Astrocyte (in vitro differentiated cells and primary cell): Measurements from ENCODE around the gene ATP8A1. TPM values are rescaled to one million over a fixed set of nuclear protein-coding genes. Genes with fewer than 3 reads are reported as not detected.

ENCODE experiments used
- DNase-seq: peaks from one replicate; pipeline ENCODE4 v3.0.0-alpha.2; 2010; ENCODE audit warnings: low read depth
- FAIRE-seq: peaks from 2 replicates; lab custom pipeline; 2011; peaks lifted over from hg19 to GRCh38; lab: Jason Lieb, UNC
- H2AFZ ChIP-seq: 2 replicates; pipeline ENCODE4 v1.6.0; 2012; ENCODE audit warnings: low read depth, low read length, inconsistent platforms
- H3K27ac ChIP-seq: 2 replicates; pipeline ENCODE4 v1.5.1; 2011; ENCODE audit warnings: low read depth, low read length, inconsistent platforms
- H3K27me3 ChIP-seq: 2 replicates; pipeline ENCODE4 v1.6.0; 2011; ENCODE audit warnings: low read length, inconsistent platforms; ENCODE audit not compliant: insufficient read depth
- H3K36me3 ChIP-seq: 2 replicates; pipeline ENCODE4 v1.5.1; 2011; ENCODE audit warnings: low read length, inconsistent platforms; ENCODE audit not compliant: insufficient read depth
- H3K4me1 ChIP-seq: 2 replicates; pipeline ENCODE4 v1.5.1; 2011; ENCODE audit warnings: low read length, inconsistent platforms; ENCODE audit not compliant: insufficient read depth
- H3K4me2 ChIP-seq: 2 replicates; pipeline ENCODE4 v1.6.0; 2012; ENCODE audit warnings: low read length, inconsistent platforms
- H3K4me3 ChIP-seq: 2 replicates; pipeline ENCODE4 v1.5.1; 2011; ENCODE audit warnings: low read depth, mild to moderate bottlenecking, low read length, inconsistent platforms; ENCODE audit not compliant: insufficient read depth
- H3K79me2 ChIP-seq: 2 replicates; pipeline ENCODE4 v1.6.0; 2012; ENCODE audit warnings: mild to moderate bottlenecking, low read length, inconsistent platforms; ENCODE audit not compliant: insufficient read depth
- H3K9ac ChIP-seq: 2 replicates; pipeline ENCODE4 v1.6.0; 2012; ENCODE audit warnings: mild to moderate bottlenecking, low read length, inconsistent platforms
- H3K9me3 ChIP-seq: 2 replicates; pipeline ENCODE4 v1.5.1; 2012; ENCODE audit warnings: low read depth, mild to moderate bottlenecking, low read length, inconsistent platforms; ENCODE audit not compliant: insufficient read depth
- H4K20me1 ChIP-seq: 2 replicates; pipeline ENCODE4 v1.6.0; 2012; ENCODE audit warnings: low read length, inconsistent platforms; ENCODE audit not compliant: insufficient read depth
- H3K27ac Mint-ChIP-seq: one replicate; pipeline ENCODE4 v1.8.0; 2021; ENCODE audit warnings: mild to moderate bottlenecking, mixed read lengths; ENCODE audit not compliant: unreplicated experiment
- H3K27me3 Mint-ChIP-seq: one replicate; pipeline ENCODE4 v1.8.0; 2021; ENCODE audit warnings: low read depth, mixed read lengths; ENCODE audit not compliant: unreplicated experiment
- H3K36me3 Mint-ChIP-seq: one replicate; pipeline ENCODE4 v1.8.0; 2021; ENCODE audit warnings: low read depth, mixed read lengths; ENCODE audit not compliant: unreplicated experiment
- H3K4me1 Mint-ChIP-seq: one replicate; pipeline ENCODE4 v1.8.0; 2021; ENCODE audit warnings: low read depth, mixed read lengths; ENCODE audit not compliant: unreplicated experiment
- H3K4me3 Mint-ChIP-seq: one replicate; pipeline ENCODE4 v1.8.0; 2021; ENCODE audit warnings: mild to moderate bottlenecking, moderate library complexity, mixed read lengths; ENCODE audit not compliant: unreplicated experiment
- H3K9me3 Mint-ChIP-seq: one replicate; pipeline ENCODE4 v1.8.0; 2021; ENCODE audit warnings: mild to moderate bottlenecking, mixed read lengths; ENCODE audit not compliant: unreplicated experiment
- EZH2 ChIP-seq: IDR thresholded peaks from 2 replicates; pipeline ENCODE4 v1.6.1; 2012; ENCODE audit warnings: mild to moderate bottlenecking, low read length, inconsistent platforms; ENCODE audit not compliant: insufficient read depth
- total RNA-seq: library from RNA; stranded (reverse); gene quantifications from 2 replicates; pipeline ENCODE4 v1.2.1, GENCODE V29; 2021
- TF ChIP-seq, protein P1 (sequence below): IDR thresholded peaks from 2 replicates; pipeline ENCODE4 v1.5.1; 2011; ENCODE audit warnings: low read depth, mild to moderate bottlenecking, inconsistent platforms, low read length, moderate library complexity; ENCODE audit not compliant: insufficient read depth

ATP8A1 gene
- total RNA-seq, 1 donor from 2014 or later, result 2.9 TPM

DNA sequence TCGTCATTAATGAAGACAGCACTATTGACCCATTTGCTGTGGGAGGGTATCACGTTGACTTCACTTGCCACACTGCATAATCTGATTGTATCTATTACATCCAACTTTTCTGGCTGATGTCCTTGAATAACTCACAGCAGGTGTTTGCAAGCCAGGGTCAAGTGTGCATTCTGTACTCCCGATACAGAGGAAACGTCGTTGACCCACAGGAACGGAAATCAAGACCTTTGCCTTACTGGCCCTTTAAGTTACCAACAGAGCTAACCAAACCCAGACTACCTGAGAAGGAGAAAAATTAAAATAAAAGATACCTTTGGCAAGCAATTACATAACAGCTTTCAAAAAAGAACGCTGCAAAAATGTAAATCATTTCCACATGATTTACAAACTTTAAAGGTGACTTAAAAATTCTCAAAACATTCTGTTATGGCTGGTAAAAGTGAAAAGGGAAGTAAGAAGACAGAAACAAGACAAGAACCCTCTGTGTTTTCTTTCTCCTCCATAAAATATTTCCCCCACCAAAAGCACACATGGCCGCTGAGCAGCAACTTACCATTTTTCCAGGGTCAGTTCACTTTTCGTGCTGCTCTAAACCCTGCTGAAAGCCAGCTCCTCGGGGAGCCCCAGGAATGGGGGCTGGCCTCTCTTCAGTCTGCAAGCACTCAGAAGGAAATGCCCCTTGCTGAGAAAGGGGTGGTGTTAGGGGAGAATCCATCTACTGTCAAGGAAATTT is 266.1 kb downstream of the ATP8A1 start:
- Histone ChIP-seq H3K79me2 (no peaks in the 10 kb centered on the region), H3K4me3 (no peak overlapping the region), H3K9ac (no peak overlapping the region), H4K20me1 (no peaks in the 10 kb centered on the region), H3K36me3 (no peaks in the 10 kb centered on the region), H3K27ac (no peak overlapping the region), H3K4me1 (no peaks in the 10 kb centered on the region), H3K4me2 (no peak overlapping the region), H3K9me3 (no peaks in the 10 kb centered on the region), H2AFZ (no peak overlapping the region), H3K27me3 (peaks cover 12% of the 10 kb centered on the region)
- no peak overlapping the region for H3K27ac Mint-ChIP-seq
- no peak for DNase-seq
- peaks cover 26% of the 10 kb centered on the region for H3K27me3 Mint-ChIP-seq
- no peaks in the 10 kb centered on the region for H3K36me3 Mint-ChIP-seq
- FAIRE-seq, result no peak
- no peak overlapping the region for H3K4me3 Mint-ChIP-seq
- TF ChIP-seq, protein P1, sequence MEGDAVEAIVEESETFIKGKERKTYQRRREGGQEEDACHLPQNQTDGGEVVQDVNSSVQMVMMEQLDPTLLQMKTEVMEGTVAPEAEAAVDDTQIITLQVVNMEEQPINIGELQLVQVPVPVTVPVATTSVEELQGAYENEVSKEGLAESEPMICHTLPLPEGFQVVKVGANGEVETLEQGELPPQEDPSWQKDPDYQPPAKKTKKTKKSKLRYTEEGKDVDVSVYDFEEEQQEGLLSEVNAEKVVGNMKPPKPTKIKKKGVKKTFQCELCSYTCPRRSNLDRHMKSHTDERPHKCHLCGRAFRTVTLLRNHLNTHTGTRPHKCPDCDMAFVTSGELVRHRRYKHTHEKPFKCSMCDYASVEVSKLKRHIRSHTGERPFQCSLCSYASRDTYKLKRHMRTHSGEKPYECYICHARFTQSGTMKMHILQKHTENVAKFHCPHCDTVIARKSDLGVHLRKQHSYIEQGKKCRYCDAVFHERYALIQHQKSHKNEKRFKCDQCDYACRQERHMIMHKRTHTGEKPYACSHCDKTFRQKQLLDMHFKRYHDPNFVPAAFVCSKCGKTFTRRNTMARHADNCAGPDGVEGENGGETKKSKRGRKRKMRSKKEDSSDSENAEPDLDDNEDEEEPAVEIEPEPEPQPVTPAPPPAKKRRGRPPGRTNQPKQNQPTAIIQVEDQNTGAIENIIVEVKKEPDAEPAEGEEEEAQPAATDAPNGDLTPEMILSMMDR, result no peak
- TF ChIP-seq EZH2, result no peak
- peaks cover 4% of the 10 kb centered on the region for H3K4me1 Mint-ChIP-seq
- no peaks in the 10 kb centered on the region for H3K9me3 Mint-ChIP-seq

GRCh38 chr4:42385516-42385915 is 271.4 kb downstream of the ATP8A1 start:
- Histone ChIP-seq H3K9ac (no peak overlapping the region), H3K4me1 (no peaks in the 10 kb centered on the region), H3K27me3 (no peaks in the 10 kb centered on the region), H3K36me3 (no peaks in the 10 kb centered on the region), H3K4me3 (no peak overlapping the region), H3K4me2 (no peak overlapping the region), H2AFZ (no peak overlapping the region), H3K27ac (no peak overlapping the region), H3K9me3 (no peaks in the 10 kb centered on the region), H3K79me2 (no peaks in the 10 kb centered on the region), H4K20me1 (no peaks in the 10 kb centered on the region)
- no peak for TF ChIP-seq EZH2
- TF ChIP-seq, protein P1, result no peak
- no peak for DNase-seq
- H3K9me3 Mint-ChIP-seq, result no peaks in the 10 kb centered on the region
- H3K27me3 Mint-ChIP-seq, result peaks cover 10% of the 10 kb centered on the region
- H3K36me3 Mint-ChIP-seq, result no peaks in the 10 kb centered on the region
- H3K27ac Mint-ChIP-seq, result no peak overlapping the region
- H3K4me3 Mint-ChIP-seq, result no peak overlapping the region
- no peak for FAIRE-seq
- no peaks in the 10 kb centered on the region for H3K4me1 Mint-ChIP-seq

GRCh38 chr4:42381666-42382065 is 275.2 kb downstream of the ATP8A1 start:
- Mint-ChIP-seq H3K4me1 (no peaks in the 10 kb centered on the region), H3K4me3 (no peak overlapping the region), H3K27ac (no peak overlapping the region), H3K9me3 (no peaks in the 10 kb centered on the region), H3K27me3 (peaks cover under 1% of the 10 kb centered on the region), H3K36me3 (no peaks in the 10 kb centered on the region)
- H3K9me3 ChIP-seq, result no peaks in the 10 kb centered on the region
- H3K4me1 ChIP-seq, result no peaks in the 10 kb centered on the region
- no peak overlapping the region for H3K4me3 ChIP-seq
- H3K36me3 ChIP-seq, result no peaks in the 10 kb centered on the region
- TF ChIP-seq, protein P1, result no peak
- no peak for TF ChIP-seq EZH2
- H4K20me1 ChIP-seq, result no peaks in the 10 kb centered on the region
- H3K4me2 ChIP-seq, result no peak overlapping the region
- H3K27me3 ChIP-seq, result peaks cover 2% of the 10 kb centered on the region
- no peak overlapping the region for H3K27ac ChIP-seq
- no peak overlapping the region for H3K9ac ChIP-seq
- H3K79me2 ChIP-seq, result no peaks in the 10 kb centered on the region
- FAIRE-seq (no peak), DNase-seq (no peak)
- no peak overlapping the region for H2AFZ ChIP-seq
